ENCODE measurements around the gene HAO2. TPM values are rescaled to one million over a fixed set of nuclear protein-coding genes. Genes with fewer than 3 reads are reported as not detected.

HAO2 gene
- total and polyA plus RNA-seq, 2 experiments from 2014 or later = not detected

- Histone ChIP-seq H3K9me2 (ENCODE audit: insufficient read depth) (peaks cover 19% of the 10 kb centered on the region), H3K4me3 (no peak overlapping the region), H3F3A (replicated peaks; ENCODE audit: low read depth) (no peaks in the 10 kb centered on the region), H3K79me2 (replicated peaks; ENCODE audit: insufficient read depth) (no peaks in the 10 kb centered on the region), H3K27ac (ENCODE audit: low read depth) (no peak overlapping the region), H3K36me3 (ENCODE audit: insufficient read depth) (no peaks in the 10 kb centered on the region), H3K27me3 (ENCODE audit: insufficient read depth) (no peaks in the 10 kb centered on the region), H4K20me1 (replicated peaks; ENCODE audit: insufficient read depth) (no peaks in the 10 kb centered on the region), H2AFZ (no peak overlapping the region), H3K4me1 (ENCODE audit: insufficient read depth) (peaks cover 7% of the 10 kb centered on the region), H3K4me2 (no peak overlapping the region)
- TF ChIP-seq JUNB (IDR thresholded peaks at IDR 0.05; ENCODE audit: unreplicated experiment) (no peak), EZH2phosphoT487 (IDR thresholded peaks at IDR 0.05; ENCODE audit: unreplicated experiment) (no peak), NANOG (IDR thresholded peaks at IDR 0.05; ENCODE audit: borderline replicate concordance) (no peak), EZH2 (IDR thresholded peaks at IDR 0.05; ENCODE audit: low read depth, unreplicated experiment) (no peak), REST (IDR thresholded peaks at IDR 0.05; ENCODE audit: unreplicated experiment) (no peak), ZNF114 (CRISPR knock-in tag; IDR thresholded peaks at IDR 0.05) (no peak), ETS1 (IDR thresholded peaks at IDR 0.05) (no peak), ZNF331 (CRISPR knock-in tag; IDR thresholded peaks at IDR 0.05; ENCODE audit: low read depth) (no peak), ZNF462 (CRISPR knock-in tag; IDR thresholded peaks at IDR 0.05) (no peak), CREB1 (CRISPR knock-in tag; IDR thresholded peaks at IDR 0.05; ENCODE audit: low read depth) (no peak), POLR2AphosphoS5 (IDR thresholded peaks at IDR 0.05; ENCODE audit: low read depth) (no peak), CTCF (conservative IDR thresholded peaks at IDR 0.05; ENCODE audit: low read depth in 2 of 2) (no peak), STAT1 (IDR thresholded peaks at IDR 0.05; ENCODE audit: unreplicated experiment) (no peak)
- Mint-ChIP-seq H3K4me1 (peaks cover 12% of the 10 kb centered on the region), H3K9me3 (no peaks in the 10 kb centered on the region), H3K4me3 (no peak overlapping the region), H3K27me3 (ENCODE audit: insufficient read depth, low read depth, poor library complexity) (peaks cover 5% of the 10 kb centered on the region), H3K36me3 (ENCODE audit: low read depth) (no peaks in the 10 kb centered on the region), H3K27ac (no peak overlapping the region)
- DNase-seq (ENCODE audit: low spot score) = no peak
- no peak for ATAC-seq
Observed at GRCh38 chr1:119384591-119384990, 16.0 kb downstream of the HAO2 start.
